GM19463 (cell line): ENCODE results near the gene PI4K2B.
"Not testable (repeated sequence)": the region's sequence is repeated elsewhere in the genome, so short reads cannot be mapped to it uniquely, and the experiment has no call there.

ENCODE experiments used
- ATAC-seq: cut with Tn5 transposase; IDR thresholded peaks from one replicate; pipeline ENCODE4 v1.9.1; 2021; ENCODE audit warnings: mild to moderate bottlenecking, moderate library complexity; ENCODE audit not compliant: unreplicated experiment

Gene PI4K2B

GRCh38 chr4:25240754-25241210 lies 6.9 kb downstream of the PI4K2B start:
- peak; percentile 75 for ATAC-seq

- not testable (repeated sequence) for ATAC-seq
Measured at GRCh38 chr4:25242195-25242594, 8.4 kb downstream of the PI4K2B start.

- no peak for ATAC-seq
Measured at GRCh38 chr4:25245181-25245580, 11.3 kb downstream of the PI4K2B start.

GRCh38 chr4:25246680-25247611 lies 13.1 kb downstream of the PI4K2B start:
- no peak for ATAC-seq

- not testable (repeated sequence) for ATAC-seq
Measured at GRCh38 chr4:25248875-25249274, 15.0 kb downstream of the PI4K2B start.

- not testable (repeated sequence) for ATAC-seq
Measured at GRCh38 chr4:25249494-25249893, 15.7 kb downstream of the PI4K2B start.

GRCh38 chr4:25252230-25253070 lies 18.6 kb downstream of the PI4K2B start:
- no peak for ATAC-seq

GRCh38 chr4:25253071-25253445 lies 19.2 kb downstream of the PI4K2B start:
- ATAC-seq = no peak

GRCh38 chr4:25253786-25254185 lies 20.0 kb downstream of the PI4K2B start:
- ATAC-seq = not testable (repeated sequence)

- ATAC-seq = no peak
Measured at GRCh38 chr4:25258980-25259578, 25.2 kb downstream of the PI4K2B start.

GRCh38 chr4:25271866-25272265 lies 38.0 kb downstream of the PI4K2B start:
- ATAC-seq = no peak

- no peak for ATAC-seq
Measured at GRCh38 chr4:25280210-25280609, 46.4 kb downstream of the PI4K2B start.

GRCh38 chr4:25283948-25284347 lies 50.1 kb downstream of the PI4K2B start:
- no peak for ATAC-seq

- ATAC-seq = no peak
Measured at GRCh38 chr4:25284466-25284865, 50.6 kb downstream of the PI4K2B start.

GRCh38 chr4:25290490-25291067 lies 56.7 kb downstream of the PI4K2B start:
- ATAC-seq = no peak

GRCh38 chr4:25291158-25291733 lies 57.4 kb downstream of the PI4K2B start:
- ATAC-seq = no peak

- no peak for ATAC-seq
Measured at GRCh38 chr4:25297528-25298242, 63.9 kb downstream of the PI4K2B start.

GRCh38 chr4:25299476-25300203 lies 65.8 kb downstream of the PI4K2B start:
- no peak for ATAC-seq

- ATAC-seq = no peak
Measured at GRCh38 chr4:25301471-25301870, 67.6 kb downstream of the PI4K2B start.
